Activated effector memory CD4-positive, alpha-beta T cell treated with Interleukin-2 at 50 U/mL for 16 hours (primary cell): Measurements from ENCODE around the gene STRAP.
"Not testable (repeated sequence)": the region's sequence is repeated elsewhere in the genome, so short reads cannot be mapped to it uniquely, and the experiment has no call there.

Experiments used
- DNase-seq: peaks from one replicate; pipeline ENCODE4 v3.0.0-alpha.2; 2020

The STRAP gene

GRCh38 chr12:15928870-15929571 lies 46.8 kb downstream of the STRAP start:
- DNase-seq, result no peak

- DNase-seq, result no peak
These were observed 49.4 kb downstream of the STRAP start for GRCh38 chr12:15931590-15932053.

- DNase-seq, result no peak
These were observed 50.1 kb downstream of the STRAP start for GRCh38 chr12:15932327-15932726.

- no peak for DNase-seq
These were observed 50.8 kb downstream of the STRAP start for GRCh38 chr12:15932971-15933370.

GRCh38 chr12:15933751-15934150 lies 51.6 kb downstream of the STRAP start:
- DNase-seq, result no peak

- no peak for DNase-seq
These were observed 54.6 kb downstream of the STRAP start for GRCh38 chr12:15936751-15937150.

GRCh38 chr12:15937902-15938301 lies 55.7 kb downstream of the STRAP start:
- no peak for DNase-seq

GRCh38 chr12:15939111-15939510 lies 56.9 kb downstream of the STRAP start:
- no peak for DNase-seq

GRCh38 chr12:15942475-15942874 lies 60.3 kb downstream of the STRAP start:
- DNase-seq, result no peak

GRCh38 chr12:15943519-15943918 lies 61.3 kb downstream of the STRAP start:
- DNase-seq, result not testable (repeated sequence)

- DNase-seq, result not testable (repeated sequence)
These were observed 66.3 kb downstream of the STRAP start for GRCh38 chr12:15948461-15948860.
